Fibroblast of the conjunctiva (primary cell): ENCODE results near the gene IKZF3.

Experiments used
- DNase-seq: peaks from one replicate; pipeline ENCODE4 v3.0.0-alpha.2; 2010; ENCODE audit warnings: low read depth

IKZF3 gene

GRCh38 chr17:39814497-39814896, 49.6 kb downstream of the IKZF3 start:
- no peak for DNase-seq

- DNase-seq = no peak
Measured at GRCh38 chr17:39813631-39814030, 50.5 kb downstream of the IKZF3 start.

GRCh38 chr17:39812466-39812865, 51.6 kb downstream of the IKZF3 start:
- DNase-seq = no peak

- DNase-seq = no peak
Measured at GRCh38 chr17:39810939-39811728, 53.0 kb downstream of the IKZF3 start.

GRCh38 chr17:39809221-39809620, 54.9 kb downstream of the IKZF3 start:
- no peak for DNase-seq

- no peak for DNase-seq
Measured at GRCh38 chr17:39808409-39808997, 55.6 kb downstream of the IKZF3 start.

GRCh38 chr17:39804839-39805238, 59.3 kb downstream of the IKZF3 start:
- DNase-seq = no peak

GRCh38 chr17:39801055-39801454, 63.1 kb downstream of the IKZF3 start:
- DNase-seq = no peak

- no peak for DNase-seq
Measured at GRCh38 chr17:39800540-39800939, 63.6 kb downstream of the IKZF3 start.

- DNase-seq = no peak
Measured at GRCh38 chr17:39799395-39799794, 64.7 kb downstream of the IKZF3 start.

- no peak for DNase-seq
Measured at GRCh38 chr17:39794249-39794970, 69.7 kb downstream of the IKZF3 start.

GRCh38 chr17:39793301-39793872, 70.7 kb downstream of the IKZF3 start:
- DNase-seq = no peak

GRCh38 chr17:39792526-39793221, 71.4 kb downstream of the IKZF3 start:
- DNase-seq = no peak

- DNase-seq = no peak
Measured at GRCh38 chr17:39791111-39791992, 72.8 kb downstream of the IKZF3 start.

- no peak for DNase-seq
Measured at GRCh38 chr17:39787743-39788484, 76.2 kb downstream of the IKZF3 start.

GRCh38 chr17:39787041-39787440, 77.1 kb downstream of the IKZF3 start:
- no peak for DNase-seq

GRCh38 chr17:39782980-39783379, 81.1 kb downstream of the IKZF3 start:
- DNase-seq = no peak

GRCh38 chr17:39782481-39782880, 81.6 kb downstream of the IKZF3 start:
- DNase-seq = no peak

- no peak for DNase-seq
Measured at GRCh38 chr17:39781861-39782213, 82.3 kb downstream of the IKZF3 start.

GRCh38 chr17:39781031-39781860, 82.9 kb downstream of the IKZF3 start:
- no peak for DNase-seq
